Ramos (cell line): ENCODE results near the gene PSMG4.

Source experiments
- in situ Hi-C: fragments of 300-500 bp; cut with MboI; formaldehyde crosslinking; loops from one replicate; pipeline ENCODE4 v1.14.3; 2022; ENCODE audit warnings: low sequenced_read_pairs; ENCODE audit not compliant: unreplicated experiment

PSMG4 gene

GRCh38 chr6:3296537-3296936, 37.8 kb downstream of the PSMG4 start:
- in situ Hi-C loops: loop anchor here (25.0 kb wide), 1 partner anchor 691 kb away; no protein-coding TSS in a partner anchor

DNA sequence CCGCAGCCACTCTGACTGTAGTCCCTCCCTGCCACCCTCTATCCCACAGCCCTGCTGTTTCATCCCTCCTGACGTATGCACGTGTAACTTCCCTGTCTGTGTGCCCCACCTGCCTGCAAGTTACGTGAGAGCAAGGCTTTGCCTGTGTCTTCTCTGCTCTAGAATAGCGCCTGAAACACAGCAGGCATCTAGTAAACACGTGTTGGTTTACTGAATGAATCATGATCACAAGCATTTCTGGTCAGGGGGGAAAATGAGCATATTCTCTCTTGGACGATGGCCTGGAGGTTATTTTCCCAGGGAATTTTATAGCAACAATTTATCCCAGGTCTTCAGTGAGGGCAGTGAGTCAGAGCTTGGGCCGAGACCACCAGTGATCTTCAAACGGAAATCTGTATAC, 38.3 kb downstream of the PSMG4 start:
- in situ Hi-C loops: loop anchor here (25.0 kb wide), 1 partner anchor 690 kb away; no protein-coding TSS in a partner anchor

GRCh38 chr6:3297909-3298308, 39.2 kb downstream of the PSMG4 start:
- in situ Hi-C loops: loop anchor here (25.0 kb wide), 1 partner anchor 689 kb away; no protein-coding TSS in a partner anchor

DNA sequence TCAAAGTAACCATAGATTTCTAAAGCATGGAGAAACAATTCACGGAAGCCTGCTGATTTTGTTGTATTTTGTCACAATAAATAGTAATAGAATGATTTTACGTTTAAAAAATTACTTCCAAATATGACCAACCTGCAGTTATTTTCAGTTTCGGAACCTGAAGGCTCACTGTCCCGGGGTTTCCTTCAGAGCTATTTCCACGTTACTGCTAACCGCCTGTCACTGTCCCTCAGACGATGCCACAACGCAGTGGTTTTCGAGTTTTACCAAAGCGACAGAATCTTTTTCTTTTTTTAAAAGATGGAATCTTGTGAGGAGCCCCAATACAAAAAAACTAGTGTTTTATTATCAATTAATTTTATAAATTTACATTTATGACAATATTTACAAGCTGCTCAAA, 40.5 kb downstream of the PSMG4 start:
- in situ Hi-C loops: loop anchor here (25.0 kb wide), 1 partner anchor 688 kb away; no protein-coding TSS in a partner anchor

- in situ Hi-C loops: no loop called here
Observed at GRCh38 chr6:3301506-3301905, 42.8 kb downstream of the PSMG4 start.

DNA sequence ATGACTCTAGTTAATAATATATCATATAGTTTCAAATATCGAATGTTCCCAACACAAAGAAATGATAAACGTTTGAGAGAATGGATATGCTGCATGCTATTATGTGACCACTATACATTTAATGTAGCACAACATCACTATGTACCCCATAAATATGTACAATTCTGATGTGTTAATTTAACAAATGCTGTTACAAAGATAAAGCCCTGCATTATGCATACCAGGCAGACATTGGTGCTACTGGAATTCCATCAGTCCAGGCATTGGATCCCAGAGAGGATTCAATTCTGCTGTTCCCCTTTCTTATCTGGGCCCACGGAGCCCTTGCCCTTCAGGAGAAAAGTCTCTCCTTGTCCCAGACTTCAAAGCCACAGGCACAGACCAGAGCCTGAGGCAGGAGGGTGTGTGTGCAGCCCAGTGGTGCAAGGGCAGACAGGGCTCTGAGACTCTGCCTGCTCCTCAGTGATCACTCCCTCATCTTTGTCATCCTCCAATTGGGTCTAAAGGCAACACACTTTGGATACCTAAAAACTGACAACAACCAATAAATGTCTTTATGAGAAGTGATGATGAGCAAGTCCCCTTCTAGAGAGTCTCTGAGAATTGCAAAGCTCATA, 45.2 kb downstream of the PSMG4 start:
- in situ Hi-C loops: no loop called here

GRCh38 chr6:3304500-3305215, 45.9 kb downstream of the PSMG4 start:
- in situ Hi-C loops: no loop called here

GRCh38 chr6:3305216-3305565, 46.4 kb downstream of the PSMG4 start:
- in situ Hi-C loops: no loop called here

DNA sequence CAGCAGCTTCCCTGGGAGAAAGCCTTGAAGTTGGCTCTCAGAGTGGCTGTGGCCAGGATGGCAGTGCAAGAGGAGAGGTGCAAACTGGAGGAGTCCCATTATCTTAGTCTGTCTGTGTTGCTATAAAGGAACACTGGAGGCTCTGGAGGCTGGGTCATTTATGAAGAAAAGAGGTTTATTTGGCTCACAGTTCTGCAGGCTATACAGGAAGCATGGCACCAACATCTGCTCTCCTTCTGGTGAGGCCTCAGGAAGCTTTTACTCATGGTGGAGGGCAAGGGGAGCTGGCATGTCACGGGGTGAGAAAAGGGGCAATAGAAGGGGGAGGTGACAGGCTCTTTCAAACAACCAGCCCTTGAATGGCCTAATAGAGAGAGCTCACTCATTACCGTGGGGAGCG, 47.1 kb downstream of the PSMG4 start:
- in situ Hi-C loops: no loop called here

DNA sequence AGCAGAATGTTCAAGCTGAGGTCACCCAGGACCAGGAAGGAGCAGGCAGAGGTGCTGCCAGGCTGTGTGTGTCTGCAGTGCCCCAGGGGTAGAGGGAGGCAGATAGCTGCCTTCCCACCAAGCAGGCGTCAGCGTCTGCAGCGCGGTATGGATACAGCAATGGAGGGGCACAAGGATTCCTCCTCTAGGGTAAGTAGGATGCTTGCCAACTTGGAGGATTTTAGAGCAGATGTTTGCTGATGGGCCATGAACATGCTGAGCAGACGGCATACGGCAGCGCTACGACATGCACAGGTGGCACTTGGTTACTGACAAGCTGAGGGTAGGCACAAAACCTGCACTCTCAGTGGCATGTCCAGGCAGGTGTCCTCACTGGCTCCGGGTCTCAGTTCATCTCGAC, 48.1 kb downstream of the PSMG4 start:
- in situ Hi-C loops: no loop called here

- in situ Hi-C loops: no loop called here
Observed at GRCh38 chr6:3307436-3307835, 48.7 kb downstream of the PSMG4 start.

GRCh38 chr6:3308106-3308505, 49.4 kb downstream of the PSMG4 start:
- in situ Hi-C loops: no loop called here

DNA sequence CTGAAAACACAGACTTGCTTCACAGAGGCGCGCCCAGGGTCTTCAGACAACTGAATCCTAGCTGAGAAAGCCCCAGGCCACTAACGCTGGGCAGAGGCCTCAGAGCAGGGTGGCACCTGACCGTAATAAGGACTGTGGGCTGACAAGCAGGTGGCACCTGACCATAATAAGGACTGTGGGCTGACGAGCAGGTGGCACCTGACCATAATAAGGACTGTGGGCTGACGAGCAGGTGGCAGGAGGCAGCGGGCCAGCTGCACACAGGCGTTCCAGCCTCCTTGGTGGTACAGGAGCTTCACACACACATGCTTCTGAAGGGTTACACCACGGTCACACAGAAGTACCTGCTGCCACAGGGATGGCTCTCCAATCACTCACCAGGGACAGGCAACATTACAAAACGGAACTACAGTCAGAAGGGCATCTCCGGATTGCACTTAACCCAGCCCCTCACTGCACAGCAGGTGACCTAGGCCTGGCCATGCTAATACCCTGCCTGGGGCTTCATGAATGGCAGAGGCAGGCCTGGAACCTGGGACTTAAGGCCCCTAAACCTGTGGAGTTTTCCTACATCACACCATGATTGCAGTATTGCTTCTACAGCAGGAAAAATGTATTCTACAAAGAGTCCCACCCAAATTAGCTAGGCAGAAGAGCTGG, 50.8 kb downstream of the PSMG4 start:
- in situ Hi-C loops: no loop called here

DNA sequence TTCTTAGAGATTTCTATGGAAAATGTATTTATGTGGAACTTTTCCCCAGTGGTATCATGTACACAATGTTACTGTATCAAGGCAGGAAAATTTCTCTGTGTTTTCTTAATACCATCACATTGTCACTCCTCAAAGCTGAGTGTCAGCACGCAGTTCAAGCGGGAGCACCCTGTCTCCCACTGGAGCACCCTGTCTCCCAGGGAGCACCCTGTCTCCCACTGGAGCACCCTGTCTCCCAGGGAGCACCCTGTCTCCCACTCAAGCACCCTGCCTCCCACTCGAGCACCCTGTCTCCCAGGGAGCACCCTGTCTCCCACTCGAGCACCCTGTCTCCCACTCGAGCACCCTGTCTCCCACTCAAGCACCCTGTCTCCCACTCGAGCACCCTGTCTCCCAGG, 51.3 kb downstream of the PSMG4 start:
- in situ Hi-C loops: no loop called here

- in situ Hi-C loops: no loop called here
Observed at GRCh38 chr6:3310703-3311102, 52.0 kb downstream of the PSMG4 start.

GRCh38 chr6:3311826-3312225, 53.1 kb downstream of the PSMG4 start:
- in situ Hi-C loops: no loop called here

DNA sequence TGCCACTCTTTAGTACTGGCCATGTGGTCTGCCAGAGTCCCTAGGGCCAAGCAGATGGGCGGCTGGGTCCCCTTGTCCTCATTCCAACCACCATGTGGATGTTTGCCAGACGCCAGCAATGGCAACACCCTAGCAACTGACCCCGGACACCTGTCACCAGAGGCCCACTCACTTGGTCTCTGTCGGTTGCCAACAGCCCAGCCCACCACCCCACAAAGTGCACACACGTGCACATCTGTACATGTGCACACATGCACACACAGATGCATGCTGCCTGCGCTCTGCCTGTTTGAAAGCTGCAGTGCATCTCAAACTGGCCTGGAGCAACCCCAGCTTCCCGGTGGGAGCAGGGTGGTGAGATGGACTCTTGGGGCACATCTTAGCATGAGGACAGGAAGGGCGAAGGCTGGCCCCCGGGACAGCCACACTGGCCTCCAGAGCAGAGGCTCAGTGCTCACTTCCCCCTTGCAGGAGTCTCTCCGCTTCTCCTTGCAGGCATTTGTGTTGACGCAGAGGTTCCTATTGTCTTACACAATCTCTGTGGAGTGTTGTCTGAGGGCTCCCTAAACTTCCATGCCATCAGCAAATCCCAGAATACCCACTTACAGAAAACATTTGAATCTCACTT, 54.0 kb downstream of the PSMG4 start:
- in situ Hi-C loops: no loop called here

- in situ Hi-C loops: no loop called here
Observed at GRCh38 chr6:3314176-3314575, 55.4 kb downstream of the PSMG4 start.

DNA sequence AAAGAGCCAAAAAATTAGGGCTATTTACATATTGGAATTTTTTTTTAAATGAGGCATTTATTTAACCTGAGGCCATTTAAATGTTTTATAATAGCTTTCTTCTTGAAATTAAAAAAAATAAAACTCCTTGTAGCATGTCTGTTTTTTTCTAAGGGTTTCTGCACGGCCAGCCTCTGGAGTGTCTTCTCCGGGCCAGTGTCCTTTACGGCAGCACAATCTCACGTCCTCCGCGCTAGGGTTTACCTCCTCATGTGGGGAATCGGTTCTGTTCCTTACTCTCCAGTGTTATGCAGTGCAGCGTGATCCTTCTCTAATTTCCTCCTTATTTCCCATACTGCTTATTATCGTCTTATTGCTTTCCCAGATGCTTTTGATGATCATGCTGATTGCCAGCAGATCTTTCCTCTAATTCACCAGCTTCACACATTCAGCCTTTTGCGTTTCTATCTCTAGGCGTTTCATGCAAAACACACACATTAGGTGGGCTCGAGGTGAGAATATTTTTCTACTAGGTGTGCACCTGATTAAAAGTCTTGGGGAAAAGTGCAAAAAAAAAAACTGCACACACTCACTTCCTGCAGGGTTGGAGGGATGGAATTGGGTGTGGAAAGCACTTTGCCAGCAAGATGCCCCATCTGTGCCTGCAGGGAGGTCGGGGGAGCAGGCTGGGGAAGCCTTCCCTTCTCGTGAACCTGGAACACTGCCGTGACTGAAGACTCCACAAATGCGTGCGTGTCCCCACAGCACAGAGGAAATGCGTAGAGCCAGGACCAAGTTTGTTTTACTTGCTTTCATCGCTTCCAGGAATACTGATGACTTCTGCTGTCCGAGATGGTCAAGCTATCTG, 56.1 kb downstream of the PSMG4 start:
- in situ Hi-C loops: no loop called here

GRCh38 chr6:3315841-3316240, 57.1 kb downstream of the PSMG4 start:
- in situ Hi-C loops: no loop called here
